HepG2 (cell line): ENCODE results near the gene SYNE1. TPM values are rescaled to one million over a fixed set of nuclear protein-coding genes. Genes with fewer than 3 reads are reported as not detected.

Experiments
- ATAC-seq: fragments of 200-7000 bp; cut with Tn5 transposase; 3 replicates; pipeline ENCODE4 v1.9.1; 2020; ENCODE audit warnings: mild to moderate bottlenecking, moderate library complexity
- BruUV-seq: library from RNA; stranded (reverse); fragments of 400-500 nt; replicated peaks from 2 replicates; lab custom pipeline; 2021; lab: Mats Ljungman, UMichigan
- CTCF ChIA-PET: fragments of 300-600 bp; formaldehyde crosslinking; extraction: SDS; loops from one replicate; lab custom pipeline; 2021; ENCODE audit warnings: low total read pairs, inconsistent platforms, low intra/inter-chr PET ratio; lab: Yijun Ruan, JAX
- POLR2A ChIA-PET: fragments of 350-600 bp; sonication (Branson Sonifier 250); formaldehyde crosslinking; loops from one replicate; lab custom pipeline; 2020; ENCODE audit warnings: antibody characterized with exemption, inconsistent platforms; lab: Yijun Ruan, JAX
- DNase-seq: peaks from one replicate; pipeline ENCODE4 v3.0.0-alpha.2; 2015; ENCODE audit warnings: low spot score
- FAIRE-seq: peaks from 3 replicates; lab custom pipeline; 2011; peaks lifted over from hg19 to GRCh38; lab: Jason Lieb, UNC
- H2AFZ ChIP-seq: one replicate; pipeline ENCODE4 v1.6.1; 2011; ENCODE audit warnings: low read length, inconsistent platforms
- H3K27ac ChIP-seq: fragments of 300-600 bp; 3 replicates; pipeline ENCODE4 v1.8.0; 2011; ENCODE audit warnings: mixed run types, mild to moderate bottlenecking, mixed read lengths, low read length, inconsistent platforms; ENCODE audit not compliant: insufficient read depth; ENCODE audit errors: extremely low read length
- H3K27me3 ChIP-seq, 2 experiments: fragments of 200-600 bp in 1 of 2; 2 replicates in 1 of 2; 3 replicates in 1 of 2; pipeline versions ENCODE4 v1.6.0 to v1.8.0; 2011; ENCODE audit warnings: low read length in 2 of 2, mild to moderate bottlenecking in 2 of 2, moderate library complexity in 2 of 2, inconsistent platforms in 1 of 2; ENCODE audit not compliant: insufficient read depth in 2 of 2, control insufficient read depth in 1 of 2
- H3K36me3 ChIP-seq, 2 experiments: fragments of 200-600 bp in 1 of 2; replicated peaks in 1 of 2; 2 replicates in 1 of 2; 3 replicates in 1 of 2; pipeline versions ENCODE4 v1.5.1 to v1.8.0; 2011; ENCODE audit warnings: low read length in 2 of 2, inconsistent platforms in 1 of 2; ENCODE audit not compliant: insufficient read depth in 2 of 2, control insufficient read depth in 1 of 2
- H3K4me1 ChIP-seq: 2 replicates; pipeline ENCODE4 v1.5.1; 2012; ENCODE audit warnings: low read length, inconsistent platforms; ENCODE audit not compliant: insufficient read depth
- H3K4me2 ChIP-seq: 2 replicates; pipeline ENCODE4 v1.6.0; 2011; ENCODE audit warnings: low read depth, low read length, inconsistent platforms
- H3K4me3 ChIP-seq, 3 experiments: fragments of 200-600 bp in 1 of 3; sonication (generic), shearing (Covaris generic) in 1 of 3; replicated peaks in 1 of 3; 2 replicates each; pipeline ENCODE4 v1.5.1; 2011 to 2016; ENCODE audit warnings: low read length in 3 of 3, inconsistent platforms in 2 of 3, low read depth in 2 of 3, mild to moderate bottlenecking in 2 of 3, control low read depth in 1 of 3, mixed read lengths in 1 of 3; ENCODE audit not compliant: insufficient read depth in 1 of 3
- H3K79me2 ChIP-seq: one replicate; pipeline ENCODE4 v1.6.1; 2011; ENCODE audit warnings: low read length, inconsistent platforms; ENCODE audit not compliant: insufficient read depth
- H3K9ac ChIP-seq: 2 replicates; pipeline ENCODE4 v1.6.0; 2011; ENCODE audit warnings: mild to moderate bottlenecking, low read depth, low read length, inconsistent platforms; ENCODE audit not compliant: insufficient read depth
- H3K9me3 ChIP-seq: 2 replicates; pipeline ENCODE4 v1.5.1; 2012; ENCODE audit warnings: mild to moderate bottlenecking, low read length
- H4K20me1 ChIP-seq: 2 replicates; pipeline ENCODE4 v1.6.0; 2011; ENCODE audit warnings: inconsistent platforms, mild to moderate bottlenecking, low read length, moderate library complexity; ENCODE audit not compliant: insufficient read depth
- FOXJ3 ChIP-seq: sonication (generic); formaldehyde crosslinking; IDR thresholded peaks from 2 replicates; pipeline ENCODE4 v1.4.0; 2020; ENCODE audit warnings: missing genetic modification reagents, mild to moderate bottlenecking, borderline replicate concordance
- GFI1 ChIP-seq: sonication (generic); formaldehyde crosslinking; IDR thresholded peaks from 2 replicates; pipeline ENCODE4 v1.5.0; 2020; ENCODE audit warnings: missing genetic modification reagents, mild to moderate bottlenecking, borderline replicate concordance
- HDAC1 ChIP-seq: sonication (generic); formaldehyde crosslinking; IDR thresholded peaks from 2 replicates; pipeline ENCODE4 v1.5.1; 2020; ENCODE audit warnings: mild to moderate bottlenecking, missing genetic modification reagents
- HHEX ChIP-seq: IDR thresholded peaks from 2 replicates; pipeline ENCODE4 v1.6.1; 2016; ENCODE audit warnings: control low read depth
- KDM2A ChIP-seq: sonication (generic); formaldehyde crosslinking; IDR thresholded peaks from 2 replicates; pipeline ENCODE4 v1.4.0; 2020; ENCODE audit warnings: low read depth, missing genetic modification reagents, borderline replicate concordance
- PAF1 ChIP-seq: IDR thresholded peaks from 2 replicates; pipeline ENCODE4 v1.6.1; 2016; ENCODE audit warnings: missing genetic modification reagents, missing compliant biosample characterization
- PAX8 ChIP-seq: sonication (generic); formaldehyde crosslinking; IDR thresholded peaks from 2 replicates; pipeline ENCODE4 v1.8.0; 2022; ENCODE audit warnings: mild to moderate bottlenecking, missing genetic modification reagents, borderline replicate concordance
- POLR2A ChIP-seq, 2 experiments: IDR thresholded peaks; 2 replicates each; pipeline ENCODE4 v1.6.1; 2011; ENCODE audit warnings: low read depth in 2 of 2, low read length in 2 of 2, mild to moderate bottlenecking in 1 of 2, moderate library complexity in 1 of 2; ENCODE audit not compliant: insufficient read depth in 1 of 2
- RFX3 ChIP-seq: IDR thresholded peaks from 2 replicates; pipeline ENCODE4 v1.6.1; 2016; ENCODE audit warnings: missing biosample characterization, missing genetic modification reagents
- SUZ12 ChIP-seq: fragments of 150-350 bp; IDR thresholded peaks from 2 replicates; pipeline ENCODE4 v1.6.1; 2014; ENCODE audit warnings: low read depth, low read length
- SYNCRIP ChIP-seq: fragments of 200-400 bp; formaldehyde crosslinking; IDR thresholded peaks from 2 replicates; pipeline ENCODE4 v1.6.1; 2018; ENCODE audit warnings: mild to moderate bottlenecking, low read depth, low read length; ENCODE audit not compliant: insufficient read depth
- TBX2 ChIP-seq: sonication (generic); formaldehyde crosslinking; IDR thresholded peaks from 2 replicates; pipeline ENCODE4 v1.5.0; 2020; ENCODE audit warnings: missing genetic modification reagents, mild to moderate bottlenecking, borderline replicate concordance
- TEAD3 ChIP-seq: optimal IDR thresholded peaks from 2 replicates; pipeline ENCODE3; 2016; ENCODE audit warnings: borderline replicate concordance
- TEF ChIP-seq: sonication (generic); formaldehyde crosslinking; IDR thresholded peaks from 2 replicates; pipeline ENCODE4 v1.5.0; 2020; ENCODE audit warnings: missing genetic modification reagents
- TSC22D2 ChIP-seq: sonication (generic); formaldehyde crosslinking; IDR thresholded peaks from 2 replicates; pipeline ENCODE4 v1.5.1; 2020; ENCODE audit warnings: missing genetic modification reagents, mild to moderate bottlenecking, borderline replicate concordance
- ZKSCAN8 ChIP-seq: IDR thresholded peaks from 2 replicates; pipeline ENCODE4 v1.6.1; 2016; ENCODE audit warnings: borderline replicate concordance, missing genetic modification reagents, missing compliant biosample characterization
- ZNF292 ChIP-seq: sonication (generic); formaldehyde crosslinking; IDR thresholded peaks from 2 replicates; pipeline ENCODE4 v1.8.1; 2022; ENCODE audit warnings: mild to moderate bottlenecking, low read depth, missing genetic modification reagents, borderline replicate concordance
- ZNF644 ChIP-seq: IDR thresholded peaks from 2 replicates; pipeline ENCODE4 v1.6.1; 2016; ENCODE audit warnings: low read depth
- ZNF83 ChIP-seq: sonication (generic); formaldehyde crosslinking; IDR thresholded peaks from 2 replicates; pipeline ENCODE4 v1.4.0; 2020; ENCODE audit warnings: missing genetic modification reagents, mild to moderate bottlenecking, borderline replicate concordance
- ZSCAN21 ChIP-seq: sonication (generic); formaldehyde crosslinking; IDR thresholded peaks from 2 replicates; pipeline ENCODE4 v1.8.0; 2022; ENCODE audit warnings: mild to moderate bottlenecking, missing genetic modification reagents, moderate library complexity, borderline replicate concordance
- WGBS: methylation state at CpG from one replicate; pipeline ENCODE4 v1.1.6; 2017; ENCODE audit warnings: low lambda C conversion rate; 5-methylcytosine and 5-hydroxymethylcytosine counted together
- in situ Hi-C: cut with HindIII; loops from 2 replicates; pipeline ENCODE4 v1.10.0; 2017; ENCODE audit warnings: low pct_unique_long_range_greater_than_20kb; ENCODE audit not compliant: extremely low pct_ligation_motif_present
- intact Hi-C: fragments of 100-400 bp; cut with micrococcal nuclease; formaldehyde crosslinking; loops from one replicate; pipeline ENCODE4 v1.10.0; 2022; ENCODE audit not compliant: unreplicated experiment
- polyA plus RNA-seq, 8 experiments: library from polyadenylated mRNA; depleted of rRNA in 3 of 8; stranded (reverse) in 7 of 8; unstranded in 1 of 8; fragments of >200 nt; fragmentation: Illumina TruSeq in 4 of 8; extraction: Trizol in 4 of 8; gene quantifications; 2 replicates each; pipeline versions ENCODE4 v1.2.1 to v1.2.3, GENCODE V29; 2011 to 2016; ENCODE audit warnings: low read depth in 4 of 8, missing spikeins in 1 of 8, mixed read lengths in 1 of 8; ENCODE audit not compliant: insufficient read depth in 1 of 8
- total RNA-seq, 5 experiments: library from RNA; depleted of rRNA; stranded (reverse); fragments of >200 nt; fragmentation: Illumina TruSeq; extraction: Trizol; gene quantifications; 2 replicates each; pipeline ENCODE4 v1.2.3, GENCODE V29; 2016; ENCODE audit warnings: low read depth in 1 of 5
- TF ChIP-seq, protein P1 (sequence below): sonication (generic); formaldehyde crosslinking; conservative IDR thresholded peaks from 2 replicates; pipeline ENCODE4 v1.4.0; 2020; ENCODE audit warnings: mild to moderate bottlenecking, missing genetic modification reagents, moderate library complexity

SYNE1 gene
- total and polyA plus RNA-seq, 2 of the 13 experiments (the other 11 are each of a cell fraction or from before 2014, with no cell fraction given), result 5.5 to 15.9 TPM

- Histone ChIP-seq H3K27me3 (no peaks in the 10 kb centered on the region; a peak in 1 of 5 replicates), H3K79me2 (no peaks in the 10 kb centered on the region), H3K27ac (peak overlapping the region; percentile 55), H2AFZ (peak overlapping the region; percentile 68), H3K36me3 (no peaks in the 10 kb centered on the region), H3K4me3 (peak overlapping the region; percentile 66 to 76 (median 68)), H3K4me1 (peaks cover 26% of the 10 kb centered on the region), H3K9ac (peak overlapping the region; percentile 75), H3K9me3 (no peaks in the 10 kb centered on the region), H3K4me2 (peak overlapping the region; percentile 89), H4K20me1 (no peaks in the 10 kb centered on the region)
- ChIA-PET CTCF (no interaction called here), POLR2A (no interaction called here)
- in situ Hi-C loops, result no loop called here
- no TSS peak for BruUV-seq
- FAIRE-seq, result peak; percentile 53
- WGBS, result 1% methylated on average over 13 of the region's 17 CpGs
- peak; percentile 94 for ATAC-seq
- peak; percentile 91 for DNase-seq
- intact Hi-C loops, result loop anchor here (2.0 kb wide), 1 partner anchor 80 kb away; no protein-coding TSS in a partner anchor
- peak; percentile 6; the same call in 1 of the 2 replicates for TF ChIP-seq HHEX
- TF ChIP-seq ZKSCAN8, result no peak; the same call in 1 of the 2 replicates
- TF ChIP-seq ZNF83 (CRISPR knock-in tag), result no peak
- TF ChIP-seq RFX3 (CRISPR knock-in tag), result peak; percentile 84
- no peak for TF ChIP-seq TEF (CRISPR knock-in tag)
- no peak for TF ChIP-seq PAF1 (CRISPR knock-in tag)
- TF ChIP-seq POLR2A (IDR thresholded peaks at IDR 0.05; ENCODE audit: insufficient read depth in 1 of 2, low read depth in 2 of 2, low read length in 2 of 2), result peak in 1 of 2 experiments; percentile 94; a peak in 2 of 4 replicates
- TF ChIP-seq ZSCAN21 (CRISPR knock-in tag), result no peak
- TF ChIP-seq KDM2A (CRISPR knock-in tag), result peak; percentile 52; the same call in 1 of the 2 replicates
- 0 out of 2 replicates have a peak, but pooled peaks have one; percentile 15 for TF ChIP-seq GFI1 (CRISPR knock-in tag)
- TF ChIP-seq ZNF644 (CRISPR knock-in tag), result no peak; the same call in 1 of the 2 replicates
- TF ChIP-seq SYNCRIP, result no peak
- TF ChIP-seq PAX8 (CRISPR knock-in tag), result no peak
- TF ChIP-seq TBX2, result peak; percentile 79
- TF ChIP-seq TSC22D2, result no peak
- TF ChIP-seq ZNF292, result peak; percentile 54; the same call in 1 of the 2 replicates
- TF ChIP-seq FOXJ3, result peak; percentile 24; the same call in 1 of the 2 replicates
- TF ChIP-seq HDAC1 (CRISPR knock-in tag), result peak; percentile 75
- TF ChIP-seq TEAD3 (CRISPR knock-in tag), result peak; percentile 62
- TF ChIP-seq SUZ12, result no peak
- TF ChIP-seq, protein P1, sequence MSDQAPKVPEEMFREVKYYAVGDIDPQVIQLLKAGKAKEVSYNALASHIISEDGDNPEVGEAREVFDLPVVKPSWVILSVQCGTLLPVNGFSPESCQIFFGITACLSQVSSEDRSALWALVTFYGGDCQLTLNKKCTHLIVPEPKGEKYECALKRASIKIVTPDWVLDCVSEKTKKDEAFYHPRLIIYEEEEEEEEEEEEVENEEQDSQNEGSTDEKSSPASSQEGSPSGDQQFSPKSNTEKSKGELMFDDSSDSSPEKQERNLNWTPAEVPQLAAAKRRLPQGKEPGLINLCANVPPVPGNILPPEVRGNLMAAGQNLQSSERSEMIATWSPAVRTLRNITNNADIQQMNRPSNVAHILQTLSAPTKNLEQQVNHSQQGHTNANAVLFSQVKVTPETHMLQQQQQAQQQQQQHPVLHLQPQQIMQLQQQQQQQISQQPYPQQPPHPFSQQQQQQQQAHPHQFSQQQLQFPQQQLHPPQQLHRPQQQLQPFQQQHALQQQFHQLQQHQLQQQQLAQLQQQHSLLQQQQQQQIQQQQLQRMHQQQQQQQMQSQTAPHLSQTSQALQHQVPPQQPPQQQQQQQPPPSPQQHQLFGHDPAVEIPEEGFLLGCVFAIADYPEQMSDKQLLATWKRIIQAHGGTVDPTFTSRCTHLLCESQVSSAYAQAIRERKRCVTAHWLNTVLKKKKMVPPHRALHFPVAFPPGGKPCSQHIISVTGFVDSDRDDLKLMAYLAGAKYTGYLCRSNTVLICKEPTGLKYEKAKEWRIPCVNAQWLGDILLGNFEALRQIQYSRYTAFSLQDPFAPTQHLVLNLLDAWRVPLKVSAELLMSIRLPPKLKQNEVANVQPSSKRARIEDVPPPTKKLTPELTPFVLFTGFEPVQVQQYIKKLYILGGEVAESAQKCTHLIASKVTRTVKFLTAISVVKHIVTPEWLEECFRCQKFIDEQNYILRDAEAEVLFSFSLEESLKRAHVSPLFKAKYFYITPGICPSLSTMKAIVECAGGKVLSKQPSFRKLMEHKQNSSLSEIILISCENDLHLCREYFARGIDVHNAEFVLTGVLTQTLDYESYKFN (CRISPR knock-in tag), result peak; percentile 83
These were observed 255.9 kb downstream of the SYNE1 start for GRCh38 chr6:152380993-152381898.
